Mesothelial cell of epicardium (in vitro differentiated cells): ENCODE results near the gene MYMX. TPM values are rescaled to one million over a fixed set of nuclear protein-coding genes. Genes with fewer than 3 reads are reported as not detected.
A peak's percentile ranks its signal among the peaks of the same experiment; 100 is the strongest.

ENCODE experiments used
- DNase-seq, 2 experiments: peaks; one replicate each; pipeline ENCODE4 v3.0.0; 2021; ENCODE audit warnings: low spot score in 2 of 2; ENCODE audit not compliant: unreplicated experiment in 2 of 2
- H3K27ac Mint-ChIP-seq: 2 replicates; pipeline ENCODE4 v1.8.0; 2021; ENCODE audit warnings: mixed read lengths
- H3K27me3 Mint-ChIP-seq: 2 replicates; pipeline ENCODE4 v1.8.0; 2021; ENCODE audit warnings: low read depth, mixed read lengths
- H3K36me3 Mint-ChIP-seq: 2 replicates; pipeline ENCODE4 v1.8.0; 2021; ENCODE audit warnings: mixed read lengths
- H3K4me1 Mint-ChIP-seq: 2 replicates; pipeline ENCODE4 v1.8.0; 2021; ENCODE audit warnings: mixed read lengths
- H3K4me3 Mint-ChIP-seq: 2 replicates; pipeline ENCODE4 v1.8.0; 2021; ENCODE audit warnings: mild to moderate bottlenecking, moderate library complexity, mixed read lengths
- H3K9me3 Mint-ChIP-seq: 2 replicates; pipeline ENCODE4 v1.8.0; 2021; ENCODE audit warnings: mixed read lengths
- CTCF ChIP-seq: fragments of 200-600 bp; sonication (generic); IDR thresholded peaks from one replicate; pipeline ENCODE4 v1.5.0; 2021; ENCODE audit warnings: antibody characterized with exemption; ENCODE audit not compliant: unreplicated experiment
- total RNA-seq: library from RNA; stranded (reverse); gene quantifications from 3 replicates; pipeline ENCODE4 v1.2.1, GENCODE V29; 2021

Gene MYMX
- total RNA-seq, 1 donor from 2014 or later: not detected

GRCh38 chr6:44251576-44252524 lies 35.1 kb downstream of the MYMX start:
- H3K27ac Mint-ChIP-seq: peak overlapping the region; percentile 17
- TF ChIP-seq CTCF: no peak
- DNase-seq: no peak
- peaks cover 36% of the 10 kb centered on the region for H3K4me1 Mint-ChIP-seq
- peaks cover 53% of the 10 kb centered on the region for H3K36me3 Mint-ChIP-seq
- H3K4me3 Mint-ChIP-seq: no peak overlapping the region
- H3K9me3 Mint-ChIP-seq: no peaks in the 10 kb centered on the region
- H3K27me3 Mint-ChIP-seq: no peaks in the 10 kb centered on the region

GRCh38 chr6:44253307-44254101 lies 36.8 kb downstream of the MYMX start:
- TF ChIP-seq CTCF: peak; percentile 27

GRCh38 chr6:44254191-44255104 lies 37.7 kb downstream of the MYMX start:
- Mint-ChIP-seq H3K4me3 (no peak overlapping the region), H3K9me3 (no peaks in the 10 kb centered on the region), H3K36me3 (peaks cover 43% of the 10 kb centered on the region), H3K4me1 (peaks cover 24% of the 10 kb centered on the region), H3K27me3 (no peaks in the 10 kb centered on the region), H3K27ac (peak overlapping the region; percentile 7)
- DNase-seq: no peak
- no peak for TF ChIP-seq CTCF

More at GRCh38 chr6:44253307-44254101, 36.8 kb downstream of the MYMX start:
- Mint-ChIP-seq H3K27me3 (no peaks in the 10 kb centered on the region), H3K36me3 (peaks cover 51% of the 10 kb centered on the region), H3K9me3 (no peaks in the 10 kb centered on the region), H3K4me3 (no peak overlapping the region), H3K27ac (peak overlapping the region; percentile 51), H3K4me1 (peaks cover 34% of the 10 kb centered on the region)
- DNase-seq: no peak

GRCh38 chr6:44255105-44255808 lies 38.5 kb downstream of the MYMX start:
- DNase-seq: no peak
- peak overlapping the region; percentile 50 for H3K27ac Mint-ChIP-seq
- H3K4me3 Mint-ChIP-seq: peak overlapping the region; percentile 75

More at GRCh38 chr6:44255105-44255808, 38.5 kb downstream of the MYMX start:
- no peak for TF ChIP-seq CTCF
- H3K36me3 Mint-ChIP-seq: peaks cover 37% of the 10 kb centered on the region
- no peaks in the 10 kb centered on the region for H3K27me3 Mint-ChIP-seq
- H3K9me3 Mint-ChIP-seq: no peaks in the 10 kb centered on the region
- H3K4me1 Mint-ChIP-seq: peaks cover 21% of the 10 kb centered on the region
